ENCODE data around the gene CLRN3.

CLRN3 gene

DNA sequence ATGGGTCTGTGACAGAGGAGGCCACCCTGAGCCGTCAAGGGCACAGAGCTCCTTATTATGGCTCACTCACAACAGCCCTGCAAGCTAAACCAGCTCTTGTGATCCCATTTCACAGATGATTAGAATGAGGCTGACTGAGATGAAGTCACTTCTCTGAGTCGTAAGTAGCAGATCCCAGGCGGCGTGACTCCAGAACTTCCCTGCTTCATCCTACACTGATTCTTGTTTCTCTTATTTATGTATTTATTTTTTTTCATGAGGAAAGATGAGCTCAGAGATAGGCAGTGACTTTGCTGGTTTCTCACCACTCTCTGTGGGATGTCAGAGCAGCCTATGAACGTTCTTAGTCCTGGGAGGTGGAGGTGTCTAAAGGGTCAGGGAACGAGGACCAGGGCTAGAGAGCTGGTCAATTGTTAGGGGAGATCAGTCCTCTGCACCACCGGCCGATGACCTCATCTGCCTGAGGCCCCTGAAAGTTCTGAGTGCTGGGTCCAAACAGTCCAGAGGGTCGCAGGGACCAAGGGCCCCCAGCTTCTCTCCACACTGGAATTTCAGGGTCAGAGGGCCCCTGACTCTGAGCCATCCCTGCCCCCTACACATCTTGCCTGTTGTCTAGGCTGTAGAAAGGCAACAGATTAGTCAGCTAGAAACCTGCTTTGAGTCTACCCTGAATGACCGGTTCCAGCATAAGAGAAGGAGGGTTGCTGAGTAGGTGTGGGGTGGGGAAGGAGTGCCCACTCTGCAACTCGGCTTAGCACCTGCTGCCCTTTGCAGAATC, 17.9 kb downstream of the CLRN3 start:
- no peaks in the 10 kb centered on the region for H3K79me1 ChIP-seq (replicated peaks; ENCODE audit: low read length, poor library complexity, severe bottlenecking)
- no peaks in the 10 kb centered on the region for H3K4me1 ChIP-seq (ENCODE audit: control insufficient read depth, insufficient read depth, low read depth, low read length)
- no peak overlapping the region for H3K4me2 ChIP-seq (ENCODE audit: low read length, poor library complexity, severe bottlenecking)
- H2AK5ac ChIP-seq (ENCODE audit: low read length, severe bottlenecking), result no peak overlapping the region
- H3K27ac ChIP-seq (ENCODE audit: low read length, poor library complexity, severe bottlenecking), result no peak overlapping the region
- no peak for DNase-seq
- peaks cover 0 to 6% of the 10 kb centered on the region in 2 experiments for H3K27me3 ChIP-seq (ENCODE audit: control insufficient read depth in 1 of 2, insufficient read depth in 1 of 2, low read length in 2 of 2)
- no peak overlapping the region for H3K4ac ChIP-seq (ENCODE audit: low read depth in 1 of 2, low read length in 2 of 2)
- 68% methylated on average over 8 of the region's 11 CpGs for WGBS
- no peak overlapping the region for H2BK5ac ChIP-seq (ENCODE audit: low read depth, low read length, poor library complexity, severe bottlenecking)
- no peaks in the 10 kb centered on the region for H3K9me3 ChIP-seq (ENCODE audit: control insufficient read depth, low read length)
- no peak overlapping the region for H3K23ac ChIP-seq (ENCODE audit: low read length in 2 of 2)
- H3K9ac ChIP-seq (ENCODE audit: low read length), result no peak overlapping the region
- peak overlapping the region in 1 of 2 experiments; percentile 10 for H2BK12ac ChIP-seq (ENCODE audit: low read length in 2 of 2)
- no peak overlapping the region for H4K91ac ChIP-seq (ENCODE audit: low read length)
- H2AFZ ChIP-seq (ENCODE audit: low read depth, low read length), result no peak overlapping the region
- peak overlapping the region in 1 of 2 experiments; percentile 58 for H3K14ac ChIP-seq (ENCODE audit: low read length in 2 of 2)
- H3K4me3 ChIP-seq (ENCODE audit: insufficient read depth in 1 of 2, low read depth in 1 of 2, low read length in 2 of 2), result no peak overlapping the region
- H2BK120ac ChIP-seq (ENCODE audit: low read depth, low read length), result no peak overlapping the region
- no peak overlapping the region for H2BK15ac ChIP-seq (ENCODE audit: low read depth, poor library complexity, severe bottlenecking)
- H4K8ac ChIP-seq (ENCODE audit: low read length), result no peak overlapping the region
- no peak overlapping the region for H3K18ac ChIP-seq (ENCODE audit: low read depth in 1 of 2, low read length in 2 of 2)
- no peaks in the 10 kb centered on the region for H3K36me3 ChIP-seq (ENCODE audit: control insufficient read depth in 1 of 2, insufficient read depth in 2 of 2, low read depth in 1 of 2, low read length in 2 of 2)

- H3K4me3 ChIP-seq (ENCODE audit: insufficient read depth in 1 of 2, low read depth in 1 of 2, low read length in 2 of 2), result no peak overlapping the region
- H2BK120ac ChIP-seq (ENCODE audit: low read depth, low read length), result no peak overlapping the region
- H3K36me3 ChIP-seq (ENCODE audit: control insufficient read depth in 1 of 2, insufficient read depth in 2 of 2, low read depth in 1 of 2, low read length in 2 of 2), result no peaks in the 10 kb centered on the region
- H3K9me3 ChIP-seq (ENCODE audit: control insufficient read depth, low read length), result peaks cover 5% of the 10 kb centered on the region
- H3K27me3 ChIP-seq (ENCODE audit: control insufficient read depth in 1 of 2, insufficient read depth in 1 of 2, low read length in 2 of 2), result peaks cover 0 to 6% of the 10 kb centered on the region in 2 experiments
- no peak overlapping the region for H4K91ac ChIP-seq (ENCODE audit: low read length)
- no peak overlapping the region for H3K4ac ChIP-seq (ENCODE audit: low read depth in 1 of 2, low read length in 2 of 2)
- no peak overlapping the region for H2AFZ ChIP-seq (ENCODE audit: low read depth, low read length)
- no peak overlapping the region for H3K23ac ChIP-seq (ENCODE audit: low read length in 2 of 2)
- H2BK15ac ChIP-seq (ENCODE audit: low read depth, poor library complexity, severe bottlenecking), result no peak overlapping the region
- H3K4me1 ChIP-seq (ENCODE audit: control insufficient read depth, insufficient read depth, low read depth, low read length), result no peaks in the 10 kb centered on the region
- no peak overlapping the region for H2BK5ac ChIP-seq (ENCODE audit: low read depth, low read length, poor library complexity, severe bottlenecking)
- no peak overlapping the region for H2BK12ac ChIP-seq (ENCODE audit: low read length in 2 of 2)
- H3K18ac ChIP-seq (ENCODE audit: low read depth in 1 of 2, low read length in 2 of 2), result no peak overlapping the region
- no peak overlapping the region for H4K8ac ChIP-seq (ENCODE audit: low read length)
- H2AK5ac ChIP-seq (ENCODE audit: low read length, severe bottlenecking), result no peak overlapping the region
- no peak overlapping the region for H3K4me2 ChIP-seq (ENCODE audit: low read length, poor library complexity, severe bottlenecking)
- no peak overlapping the region for H3K9ac ChIP-seq (ENCODE audit: low read length)
- H3K14ac ChIP-seq (ENCODE audit: low read length in 2 of 2), result no peak overlapping the region
- no peak overlapping the region for H3K27ac ChIP-seq (ENCODE audit: low read length, poor library complexity, severe bottlenecking)
- H3K79me1 ChIP-seq (replicated peaks; ENCODE audit: low read length, poor library complexity, severe bottlenecking), result no peaks in the 10 kb centered on the region
- WGBS, result 88% methylated on average over 11 of the region's 11 CpGs
- DNase-seq, result no peak
These were observed 18.8 kb downstream of the CLRN3 start for GRCh38 chr10:127873901-127874470.

DNA sequence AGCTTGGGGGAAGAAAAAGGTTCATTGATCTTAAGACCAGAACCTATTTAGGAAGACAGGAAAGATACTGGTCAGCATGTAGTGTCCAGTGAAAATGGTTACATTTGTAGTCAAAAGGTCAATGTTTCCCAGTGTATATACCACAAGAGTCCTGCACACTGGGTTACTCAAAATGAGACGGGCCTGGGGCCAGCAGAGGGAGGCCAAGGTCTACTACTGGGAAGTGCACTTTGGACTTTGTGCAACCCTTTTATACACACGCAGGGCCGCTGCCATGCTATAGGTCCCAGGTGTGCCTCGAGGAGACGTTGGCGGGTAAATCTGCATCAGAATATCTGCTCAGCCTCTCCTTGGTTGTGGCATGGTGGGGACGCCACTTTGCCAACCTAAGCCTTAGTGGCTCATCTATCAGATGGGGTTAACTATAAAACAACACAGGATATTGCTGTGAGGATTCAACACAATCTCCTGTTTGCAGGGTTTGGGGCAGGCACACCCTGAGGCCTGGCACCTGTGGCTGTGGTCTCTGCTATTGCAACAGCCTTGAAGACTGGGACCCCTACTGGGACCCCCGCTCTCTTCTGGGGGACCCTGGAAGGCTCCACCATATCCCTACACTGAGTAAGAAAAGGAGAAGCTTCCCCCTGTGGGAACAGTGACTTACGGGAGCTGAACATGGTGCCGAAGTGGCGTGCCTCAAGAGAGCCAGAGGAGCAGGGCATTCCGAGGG, 19.7 kb downstream of the CLRN3 start:
- no peak overlapping the region for H3K9ac ChIP-seq (ENCODE audit: low read length)
- H2BK15ac ChIP-seq (ENCODE audit: low read depth, poor library complexity, severe bottlenecking), result no peak overlapping the region
- peak overlapping the region in 1 of 2 experiments; percentile 66 for H3K4me3 ChIP-seq (ENCODE audit: insufficient read depth in 1 of 2, low read depth in 1 of 2, low read length in 2 of 2)
- no peak overlapping the region for H3K14ac ChIP-seq (ENCODE audit: low read length in 2 of 2)
- H3K23ac ChIP-seq (ENCODE audit: low read length in 2 of 2), result no peak overlapping the region
- H3K4ac ChIP-seq (ENCODE audit: low read depth in 1 of 2, low read length in 2 of 2), result no peak overlapping the region
- 88% methylated on average over 12 of the region's 12 CpGs for WGBS
- no peaks in the 10 kb centered on the region for H3K79me1 ChIP-seq (replicated peaks; ENCODE audit: low read length, poor library complexity, severe bottlenecking)
- peaks cover 0 to 12% of the 10 kb centered on the region in 2 experiments for H3K27me3 ChIP-seq (ENCODE audit: control insufficient read depth in 1 of 2, insufficient read depth in 1 of 2, low read length in 2 of 2)
- H4K8ac ChIP-seq (ENCODE audit: low read length), result no peak overlapping the region
- H2BK120ac ChIP-seq (ENCODE audit: low read depth, low read length), result no peak overlapping the region
- H2BK12ac ChIP-seq (ENCODE audit: low read length in 2 of 2), result no peak overlapping the region
- no peaks in the 10 kb centered on the region for H3K36me3 ChIP-seq (ENCODE audit: control insufficient read depth in 1 of 2, insufficient read depth in 2 of 2, low read depth in 1 of 2, low read length in 2 of 2)
- no peaks in the 10 kb centered on the region for H3K4me1 ChIP-seq (ENCODE audit: control insufficient read depth, insufficient read depth, low read depth, low read length)
- no peak overlapping the region for H2AK5ac ChIP-seq (ENCODE audit: low read length, severe bottlenecking)
- peaks cover 11% of the 10 kb centered on the region for H3K9me3 ChIP-seq (ENCODE audit: control insufficient read depth, low read length)
- no peak overlapping the region for H3K27ac ChIP-seq (ENCODE audit: low read length, poor library complexity, severe bottlenecking)
- H2AFZ ChIP-seq (ENCODE audit: low read depth, low read length), result no peak overlapping the region
- H4K91ac ChIP-seq (ENCODE audit: low read length), result no peak overlapping the region
- no peak overlapping the region for H3K4me2 ChIP-seq (ENCODE audit: low read length, poor library complexity, severe bottlenecking)
- H2BK5ac ChIP-seq (ENCODE audit: low read depth, low read length, poor library complexity, severe bottlenecking), result no peak overlapping the region
- no peak overlapping the region for H3K18ac ChIP-seq (ENCODE audit: low read depth in 1 of 2, low read length in 2 of 2)
- DNase-seq, result peak; percentile 12
